ENCODE data around the gene KIF23.

KIF23 gene

DNA sequence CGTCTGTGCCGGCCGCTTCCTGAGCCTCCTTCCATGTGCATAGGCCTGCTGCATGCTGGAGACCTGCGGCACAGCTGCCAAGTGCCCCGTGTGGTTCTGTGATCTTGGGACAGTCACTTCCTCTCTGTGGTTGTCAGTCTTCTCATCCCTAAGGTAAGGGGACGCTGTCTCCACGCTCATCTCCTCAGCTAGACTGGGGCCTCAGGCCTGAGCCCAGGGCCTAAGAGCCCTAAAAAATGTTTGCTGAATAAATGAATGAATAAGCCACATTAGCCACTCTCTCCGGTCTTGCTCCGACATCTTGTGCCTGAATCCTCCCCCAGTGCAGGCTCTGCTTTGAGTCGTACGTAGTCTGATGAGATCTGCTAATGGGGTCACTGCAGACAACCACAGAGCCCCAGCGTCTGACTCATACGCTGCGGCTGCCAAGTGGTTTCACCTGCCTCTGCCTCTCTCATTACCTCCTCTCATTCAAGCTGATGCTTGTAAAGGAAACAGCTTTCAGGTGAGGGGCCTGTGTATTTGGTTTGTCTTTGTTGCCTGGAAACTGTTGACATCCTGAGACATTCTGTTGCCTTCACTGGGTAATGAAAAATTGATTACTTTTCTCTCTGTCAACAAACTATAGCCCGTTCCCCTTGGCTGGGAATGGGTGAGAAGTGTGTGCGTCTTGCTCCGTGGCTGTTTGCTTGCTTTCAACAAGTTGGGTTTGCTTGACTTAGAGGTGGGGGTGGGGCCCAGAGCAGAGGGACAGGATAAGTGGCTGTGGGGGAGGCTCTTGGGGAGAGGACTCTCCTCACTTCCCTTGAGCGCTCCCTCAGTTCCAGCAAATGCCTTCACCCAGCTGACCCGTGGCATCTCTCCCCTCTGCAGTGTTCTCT, 54.3 kb downstream of the KIF23 start:
- DNase-seq = peak; percentile 88

DNA sequence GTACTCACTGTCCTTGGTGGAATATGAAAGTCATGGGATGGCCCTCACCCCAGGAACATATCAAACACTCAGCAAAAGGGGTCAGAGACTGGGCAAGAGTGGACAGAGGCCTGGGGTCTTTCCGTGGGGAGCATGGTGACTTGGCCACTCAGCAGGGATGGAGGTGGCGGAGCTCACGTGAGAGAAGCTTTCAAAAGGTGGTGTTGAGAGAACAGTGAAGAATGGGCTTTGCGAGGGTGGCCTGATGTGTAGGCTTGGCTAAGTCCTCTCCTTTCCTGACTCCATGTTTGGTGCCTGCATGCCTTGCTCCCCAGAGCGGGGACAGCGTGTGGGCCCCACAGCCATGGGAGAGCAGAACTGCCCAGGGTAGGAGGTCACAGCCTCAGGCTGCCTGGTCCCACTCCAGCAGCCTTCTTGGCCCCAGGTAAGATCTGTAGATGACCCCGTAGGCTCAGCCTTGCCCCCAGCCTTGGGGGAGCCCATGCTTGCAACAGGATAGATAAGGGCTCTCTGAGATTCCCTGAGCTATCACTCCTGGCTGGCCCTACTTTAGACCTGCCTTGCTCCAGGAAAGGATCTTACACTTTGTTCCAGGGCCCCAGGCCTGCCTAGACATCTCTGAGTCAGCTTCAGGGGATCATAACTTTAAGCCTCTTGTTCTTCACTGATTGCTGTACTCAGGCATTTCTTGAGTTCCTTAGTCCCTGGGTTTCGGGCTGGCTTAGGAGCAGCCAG, 55.5 kb downstream of the KIF23 start:
- DNase-seq = no peak

DNA sequence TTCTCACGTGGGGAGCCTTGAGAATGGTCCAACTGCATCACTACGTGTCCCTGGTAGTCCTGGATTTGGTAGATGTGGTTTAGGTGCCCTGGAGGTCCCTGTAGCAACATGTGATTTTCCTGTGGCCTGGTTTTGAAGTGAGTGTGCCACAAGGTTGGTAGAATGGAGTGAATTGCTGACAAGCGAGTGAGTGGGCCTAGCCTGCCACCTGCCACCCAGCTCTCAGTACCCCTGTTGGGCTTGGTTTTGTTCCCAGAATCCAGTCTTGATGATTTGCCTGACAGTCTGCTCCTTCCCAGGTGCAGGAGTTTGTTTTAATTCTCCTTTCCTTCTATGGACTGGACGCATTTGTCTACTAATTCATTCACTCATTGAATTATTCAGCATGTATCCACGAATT, 57.9 kb downstream of the KIF23 start:
- DNase-seq = no peak

DNA sequence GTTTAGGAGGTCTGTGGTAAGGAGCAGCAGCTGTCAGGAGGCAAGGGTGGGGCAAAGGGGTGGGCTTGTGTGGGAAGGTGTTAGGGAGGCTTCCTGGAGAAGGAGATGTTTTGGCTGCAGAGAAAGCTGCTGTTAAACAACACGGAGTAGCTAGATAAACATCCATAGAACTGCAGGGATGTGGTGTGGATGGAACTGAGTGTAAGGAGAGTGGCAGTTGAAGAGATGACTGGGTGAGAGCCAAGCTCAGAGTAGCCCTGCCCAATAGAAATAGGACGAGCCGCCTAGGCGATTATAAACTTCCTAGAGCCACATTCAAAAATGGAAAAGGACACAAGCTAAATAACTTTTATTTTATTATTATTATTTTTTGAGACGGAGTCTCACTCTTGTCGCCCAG, 58.4 kb downstream of the KIF23 start:
- DNase-seq = no peak

DNA sequence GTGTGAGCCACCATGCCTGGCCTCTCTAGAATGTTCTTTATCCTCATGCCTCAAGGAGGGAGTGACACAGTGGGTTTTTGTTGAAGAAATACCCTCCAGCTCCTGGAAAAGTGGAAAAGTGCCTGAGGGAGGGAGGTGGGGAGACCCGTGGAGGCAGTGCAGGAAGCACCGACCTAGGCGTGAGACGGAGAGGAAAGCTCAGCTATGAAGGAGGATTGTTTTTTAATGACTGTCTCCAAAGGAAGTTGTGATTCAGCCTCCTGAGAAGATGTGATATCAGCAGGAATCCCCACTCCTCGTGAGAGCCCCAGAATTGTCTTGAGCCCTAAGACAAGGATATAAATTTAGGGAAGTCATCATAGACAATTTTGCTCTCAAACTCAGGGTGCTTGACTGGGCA, 60.1 kb downstream of the KIF23 start:
- DNase-seq = no peak

DNA sequence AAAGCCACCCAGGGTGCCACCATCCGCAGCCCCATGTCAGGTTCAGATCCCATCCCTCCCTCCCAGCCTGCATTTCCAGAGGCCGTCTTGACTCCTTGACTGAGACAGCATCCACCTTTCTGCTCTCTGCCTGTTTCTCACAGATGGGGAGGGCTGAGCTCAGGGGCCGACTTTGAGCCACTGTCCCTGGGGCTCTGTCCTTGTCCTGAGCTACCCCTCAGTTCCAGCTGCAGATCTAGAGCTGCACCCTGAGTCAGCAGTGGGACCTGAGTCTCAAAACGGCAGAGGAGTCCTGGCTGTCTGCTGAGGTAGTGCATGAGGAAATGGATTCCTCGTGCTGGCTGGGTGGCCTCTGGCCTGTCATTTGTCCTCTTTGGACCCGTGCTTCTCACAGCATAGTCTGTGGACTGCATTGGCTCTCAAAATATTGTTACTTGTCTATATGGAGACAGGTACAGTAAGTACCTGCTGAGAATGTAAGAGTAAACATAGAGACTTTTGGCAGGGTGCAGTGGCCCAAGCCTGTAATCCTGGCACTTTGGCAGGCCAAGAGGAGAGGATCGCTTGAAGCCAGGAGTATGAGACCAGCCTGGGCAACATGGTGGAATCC, 60.8 kb downstream of the KIF23 start:
- no peak for DNase-seq

DNA sequence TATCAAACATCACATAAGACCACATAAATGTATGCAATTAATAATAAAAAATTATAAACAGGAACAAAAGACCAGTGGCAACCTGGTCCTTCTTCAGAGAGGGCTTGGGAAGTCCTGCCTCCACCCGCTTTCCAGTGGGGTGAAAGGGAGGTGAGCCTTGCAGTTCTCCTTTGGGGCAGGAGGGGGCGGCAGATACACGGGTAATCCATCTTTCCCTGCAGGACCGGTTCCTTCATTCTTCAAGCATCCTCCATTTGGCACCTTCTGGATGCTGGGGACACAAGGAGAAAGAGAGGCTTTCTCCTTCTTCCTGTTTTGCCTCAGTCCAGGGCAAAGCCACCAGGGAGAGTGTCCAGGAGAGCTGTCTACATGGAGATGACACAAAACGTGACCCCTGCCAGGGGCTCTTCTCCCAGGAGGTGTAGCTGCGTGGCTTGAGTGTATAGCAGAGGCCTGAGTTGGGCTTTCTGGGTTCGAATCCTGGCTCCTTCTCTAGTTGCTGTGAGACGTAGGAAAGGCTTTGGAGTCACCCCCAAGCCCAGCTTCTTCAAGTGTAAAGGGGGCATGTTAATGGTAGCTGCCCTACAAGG, 61.7 kb downstream of the KIF23 start:
- peak; percentile 80 for DNase-seq

DNA sequence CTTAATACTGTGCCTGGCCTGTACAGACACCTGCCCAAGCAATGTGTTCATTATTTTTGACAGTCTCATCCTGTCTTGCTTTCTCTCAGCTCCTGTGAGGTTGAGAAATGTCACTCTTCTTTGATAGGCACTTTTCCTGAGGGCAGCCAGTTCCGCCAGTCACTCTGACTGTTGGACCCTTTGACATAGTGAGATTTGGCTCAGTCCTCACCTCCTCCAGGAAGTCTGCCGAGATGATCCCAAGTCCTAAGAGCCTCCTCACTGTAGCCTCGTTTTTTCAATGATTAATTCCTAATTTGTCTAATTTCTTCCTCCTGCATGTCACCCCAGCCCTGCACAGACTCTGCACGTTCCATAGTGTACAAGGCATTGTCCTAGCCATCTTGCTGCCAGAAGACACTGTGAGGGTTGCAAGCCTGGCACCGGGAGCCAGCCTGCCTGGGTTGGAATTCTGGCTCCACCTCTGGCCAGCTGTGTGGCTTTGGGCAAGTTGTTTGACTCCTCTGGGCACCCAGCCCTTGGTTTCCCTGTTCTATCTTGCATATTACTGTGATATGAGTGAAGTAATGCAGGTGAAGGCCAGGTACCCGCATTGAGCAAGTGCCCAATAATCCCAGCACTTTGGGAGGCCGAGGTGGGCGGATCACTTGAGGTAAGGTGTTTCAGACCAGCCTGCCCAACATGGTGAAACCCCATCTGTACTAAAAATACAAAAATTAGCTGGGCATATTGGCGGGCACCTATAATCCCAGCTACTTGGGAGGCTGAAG, 62.7 kb downstream of the KIF23 start:
- DNase-seq = no peak

DNA sequence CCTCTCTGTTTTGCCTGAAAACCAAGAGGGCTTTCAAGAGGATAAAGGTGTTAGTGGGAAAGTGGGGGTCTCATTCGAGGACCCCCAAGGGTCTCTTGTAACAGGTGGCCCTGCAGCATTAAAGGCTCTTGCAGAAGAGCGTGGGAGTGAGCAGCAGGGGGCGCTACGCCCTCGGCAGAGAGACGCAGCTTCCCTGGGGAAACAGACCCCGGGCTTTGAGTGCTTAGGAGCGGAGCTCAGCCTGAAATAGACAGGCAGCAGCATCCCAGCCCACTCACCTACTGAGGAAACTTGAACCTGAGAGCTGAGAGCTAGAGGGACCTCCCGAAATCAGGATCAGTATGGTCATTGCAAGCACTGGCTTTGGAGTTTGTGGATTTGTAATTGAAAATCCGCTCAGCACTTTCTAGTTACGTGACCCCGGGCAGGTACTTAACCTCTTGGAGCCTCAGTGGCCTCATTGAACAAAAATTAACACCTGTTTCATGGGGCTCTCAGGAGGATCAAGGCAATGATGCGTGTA, 64.2 kb downstream of the KIF23 start:
- DNase-seq = peak; percentile 70

DNA sequence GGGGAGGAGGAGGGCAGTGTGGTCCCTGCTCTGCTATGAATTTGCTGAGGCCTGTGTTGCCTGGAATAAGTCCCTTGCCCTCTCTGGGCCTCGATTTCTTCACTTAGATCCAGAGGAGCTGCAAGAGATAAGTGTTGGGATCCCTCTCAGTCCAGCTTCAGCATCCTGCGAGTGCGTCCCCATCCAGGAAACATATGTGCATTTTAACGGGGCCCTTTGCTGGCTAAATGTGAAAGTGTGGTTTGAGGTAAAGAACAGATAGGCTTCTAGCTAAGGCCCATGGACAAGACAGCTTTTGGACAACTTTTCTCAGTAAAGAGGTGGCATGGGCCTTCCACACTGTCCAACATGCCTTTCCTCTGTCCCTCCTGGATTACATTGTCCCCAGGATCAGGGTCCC, 64.9 kb downstream of the KIF23 start:
- no peak for DNase-seq

DNA sequence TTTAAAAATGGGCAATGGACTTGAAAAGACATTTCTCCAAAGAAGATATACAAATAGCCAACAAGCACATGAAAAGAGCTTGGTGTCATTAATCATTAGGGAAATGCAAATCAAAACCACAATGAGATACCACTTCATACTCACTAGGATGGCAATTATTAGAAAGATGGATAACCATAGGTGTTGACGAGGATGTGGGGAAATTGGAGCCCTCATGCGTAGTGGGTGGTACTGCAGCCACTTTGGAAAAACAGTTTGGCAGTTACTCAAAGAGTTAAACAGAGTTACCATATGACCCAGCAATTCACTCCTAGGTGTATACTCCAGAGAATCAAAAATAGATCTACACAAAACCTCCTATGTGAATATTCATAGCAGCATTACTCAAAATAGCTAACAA, 65.8 kb downstream of the KIF23 start:
- no peak for DNase-seq

DNA sequence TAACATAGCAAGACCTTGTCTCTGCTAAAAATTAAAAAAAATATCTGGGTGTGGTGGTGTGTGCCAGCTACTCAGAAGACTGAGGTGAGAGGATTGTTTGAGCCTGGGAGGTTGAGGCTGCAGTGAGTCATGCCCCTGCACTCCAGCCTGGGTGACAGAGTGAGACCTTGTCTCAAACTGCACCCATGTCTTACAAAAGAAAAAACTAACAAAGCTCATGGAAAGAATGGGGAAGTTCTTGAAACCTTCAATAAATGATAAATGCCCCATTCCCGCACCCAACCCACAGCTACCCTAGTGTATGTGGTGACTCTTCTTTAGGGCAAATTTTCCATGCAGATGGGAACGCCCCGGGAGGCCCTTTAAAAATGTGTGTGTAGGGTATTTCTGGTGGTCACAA, 66.8 kb downstream of the KIF23 start:
- peak; percentile 14 for DNase-seq

DNA sequence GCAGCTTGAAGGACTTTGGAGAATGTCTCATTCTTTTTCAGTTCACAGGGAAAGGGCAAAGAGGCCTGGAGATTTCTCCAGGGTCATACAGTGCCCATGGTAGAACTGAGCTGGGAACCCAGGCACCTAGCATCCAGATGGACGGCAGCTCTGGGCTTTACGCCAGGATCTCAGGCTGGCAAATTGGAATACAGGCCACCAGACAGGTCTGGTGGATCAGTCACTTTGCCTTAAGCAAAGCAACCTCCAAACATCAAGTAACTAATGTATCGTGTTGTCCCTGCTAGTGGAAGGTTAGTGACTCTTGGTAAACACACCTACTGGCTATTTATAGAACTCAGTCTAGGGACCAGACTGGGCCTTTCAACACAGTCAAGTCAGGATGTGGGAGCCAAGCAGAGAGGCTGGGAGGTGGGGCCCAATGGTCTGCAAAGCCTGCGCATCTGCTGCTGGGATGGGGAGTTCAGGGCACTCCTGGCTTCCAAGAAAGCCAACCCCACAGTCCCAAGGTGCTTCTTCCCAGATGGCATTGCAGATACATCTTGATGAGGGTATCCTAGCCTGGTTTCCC, 68.6 kb downstream of the KIF23 start:
- no peak for DNase-seq

DNA sequence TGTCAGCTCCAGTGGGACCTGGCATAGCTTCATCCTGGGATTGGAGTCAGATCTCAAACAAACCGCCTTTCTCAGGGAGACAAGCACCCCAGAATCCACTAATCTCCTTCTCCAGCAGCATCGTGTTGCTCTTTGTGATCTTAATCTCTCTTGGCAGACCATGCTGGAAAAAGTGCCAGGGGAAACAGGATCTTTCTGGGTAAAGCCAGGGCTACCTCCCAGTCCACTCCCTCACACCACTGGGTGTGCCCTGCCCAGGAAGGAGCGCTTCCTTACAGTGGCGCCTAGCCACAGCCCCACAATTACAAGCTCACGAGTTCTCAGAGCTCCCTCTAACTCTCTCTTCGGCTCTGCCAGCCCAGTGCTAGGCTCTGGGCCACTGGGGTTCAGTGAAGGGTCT, 70.7 kb downstream of the KIF23 start:
- no peak for DNase-seq

DNA sequence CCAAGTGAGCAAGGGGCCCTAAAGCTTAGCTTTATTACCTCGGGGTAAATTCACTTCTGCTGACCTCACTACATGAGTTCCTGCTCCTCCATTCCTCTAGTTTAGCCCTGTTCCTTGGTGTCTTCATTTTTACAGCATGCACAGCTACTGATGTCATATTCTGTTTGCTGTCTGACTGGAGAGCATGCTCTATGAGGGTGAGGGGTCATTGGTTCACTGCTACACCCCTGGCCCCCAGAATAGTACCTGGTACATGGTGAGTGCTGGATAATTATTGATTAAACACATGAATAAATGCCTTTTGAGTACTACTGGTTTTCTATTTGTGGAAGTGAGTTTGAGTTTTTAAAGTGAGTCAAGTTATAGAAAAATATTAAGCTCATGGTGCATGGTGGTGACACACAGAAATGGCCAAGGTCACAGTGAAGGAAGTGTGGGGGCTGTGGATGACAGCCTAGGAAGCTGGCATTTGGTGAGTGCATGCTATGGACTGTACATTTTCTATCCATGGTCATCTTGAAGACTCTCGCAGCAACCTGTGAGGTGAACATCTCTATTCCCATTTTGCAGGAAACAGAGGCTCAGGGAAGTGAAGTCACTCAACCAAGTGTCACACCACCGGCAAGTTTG, 72.4 kb downstream of the KIF23 start:
- no peak for DNase-seq

DNA sequence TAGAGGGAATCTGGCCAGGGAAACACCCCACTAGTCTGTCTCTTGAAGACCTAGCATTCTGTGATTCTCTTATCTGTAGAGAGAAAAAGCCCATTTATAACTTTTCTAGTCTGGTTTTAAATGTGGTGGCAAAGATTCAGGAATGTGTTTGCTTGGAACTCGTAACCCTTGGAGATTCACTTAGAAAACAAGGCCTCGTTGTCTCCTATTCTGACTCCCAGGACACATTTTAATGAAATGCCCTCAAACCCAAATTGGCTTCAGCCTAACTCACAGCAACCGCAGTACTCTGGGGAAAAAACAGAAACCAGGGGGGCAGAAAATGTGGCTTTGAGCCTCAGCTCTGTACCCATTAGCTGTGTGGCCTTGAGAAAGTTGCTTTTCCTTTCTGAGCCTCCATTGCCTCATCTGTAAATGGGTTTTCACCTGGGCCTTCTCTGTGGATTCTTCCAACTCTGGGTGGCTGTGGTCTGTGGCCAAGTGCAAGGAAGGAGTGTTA, 75.0 kb downstream of the KIF23 start:
- no peak for DNase-seq

DNA sequence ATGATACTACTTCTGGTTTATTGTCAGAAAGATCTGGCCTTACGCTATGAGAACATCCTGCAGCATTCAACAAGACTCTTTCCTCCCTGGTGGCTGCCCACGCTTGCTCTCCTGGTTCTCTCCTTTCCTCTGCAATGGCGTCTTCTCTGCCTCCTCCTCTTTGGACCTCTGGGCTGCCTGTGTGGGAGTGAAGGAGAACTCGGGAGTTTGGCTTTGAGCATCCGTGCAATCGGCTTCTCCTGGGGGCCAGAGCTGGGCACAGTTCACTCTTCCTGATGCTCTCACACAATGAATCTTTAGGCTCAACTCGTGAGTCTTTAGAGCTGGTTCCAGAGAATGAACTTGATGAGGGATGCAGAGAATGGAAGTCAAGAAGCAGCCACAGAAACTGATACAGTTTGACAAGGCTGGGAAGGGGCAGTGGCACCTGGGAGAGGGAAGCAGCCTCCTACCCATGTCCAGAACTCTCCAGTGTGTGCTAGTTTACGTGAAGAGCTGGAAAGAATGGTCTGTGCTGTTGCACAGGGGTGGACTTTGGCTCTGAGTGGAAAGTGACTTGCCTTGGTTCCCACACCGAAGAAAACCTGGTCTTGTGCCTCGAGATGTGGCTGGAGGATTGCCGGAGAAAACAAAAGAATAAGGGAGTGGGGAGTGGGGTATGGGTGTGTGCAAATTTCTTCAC, 76.3 kb downstream of the KIF23 start:
- DNase-seq = no peak

DNA sequence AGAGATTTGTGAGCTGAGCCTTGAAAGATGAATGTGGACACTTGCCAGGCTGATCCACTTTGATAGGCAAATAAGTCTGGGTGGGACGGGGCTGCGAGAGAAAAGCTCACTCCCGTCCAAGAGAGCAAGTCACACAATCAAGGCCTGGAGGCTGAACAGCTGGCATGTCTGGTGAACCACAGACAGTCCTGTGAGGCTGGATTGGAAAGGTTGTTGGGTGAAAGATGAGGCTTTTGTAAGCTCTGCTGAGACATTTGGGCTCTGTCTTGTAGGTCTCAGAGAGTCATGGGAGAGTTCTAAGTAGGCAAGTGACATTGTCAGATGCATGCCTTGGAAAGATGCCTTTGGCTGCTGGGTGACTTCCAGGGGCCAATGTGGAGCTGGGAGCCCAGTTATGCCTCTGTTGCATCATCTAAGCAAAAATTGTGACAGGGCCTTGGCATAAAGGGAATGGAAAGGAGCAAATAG, 76.9 kb downstream of the KIF23 start:
- DNase-seq = no peak

DNA sequence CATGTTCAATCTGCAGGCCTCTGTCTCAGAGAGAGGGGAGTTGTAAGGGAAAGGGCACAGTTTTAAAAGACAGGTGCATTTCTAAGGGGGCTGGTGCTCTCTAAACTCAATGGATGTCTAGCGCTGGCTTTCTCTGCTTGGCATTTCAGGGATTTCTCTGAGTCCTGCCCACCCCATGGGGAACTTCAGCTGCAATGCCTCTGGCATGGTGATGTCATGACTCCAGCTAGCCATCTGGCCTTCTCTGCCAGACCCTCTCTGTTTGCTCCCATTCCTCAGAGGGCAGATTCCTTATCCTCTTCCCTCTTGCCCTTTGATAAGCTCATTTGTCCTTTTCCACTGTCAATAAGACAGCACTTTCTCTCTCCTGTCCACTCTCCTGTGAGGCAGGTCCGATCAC, 79.3 kb downstream of the KIF23 start:
- DNase-seq = no peak

DNA sequence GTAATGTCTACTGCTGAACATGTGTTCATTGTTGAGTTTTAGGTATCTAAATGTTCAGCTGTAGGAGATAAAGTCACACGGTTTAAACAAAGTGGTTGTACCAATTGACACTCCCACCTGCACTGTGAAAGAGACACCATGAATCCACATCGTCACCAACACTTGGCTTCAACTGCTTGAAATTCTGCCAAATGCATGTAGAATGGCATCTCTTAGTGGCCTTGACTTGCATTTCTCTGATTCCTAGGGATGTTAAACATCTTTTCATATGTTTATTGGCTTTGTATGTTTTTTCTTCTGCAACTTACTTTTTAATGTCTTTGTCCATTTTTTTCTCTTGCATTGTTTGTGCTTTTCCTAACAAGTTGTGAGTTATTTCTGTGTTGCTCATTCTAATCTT, 81.9 kb downstream of the KIF23 start:
- no peak for DNase-seq

DNA sequence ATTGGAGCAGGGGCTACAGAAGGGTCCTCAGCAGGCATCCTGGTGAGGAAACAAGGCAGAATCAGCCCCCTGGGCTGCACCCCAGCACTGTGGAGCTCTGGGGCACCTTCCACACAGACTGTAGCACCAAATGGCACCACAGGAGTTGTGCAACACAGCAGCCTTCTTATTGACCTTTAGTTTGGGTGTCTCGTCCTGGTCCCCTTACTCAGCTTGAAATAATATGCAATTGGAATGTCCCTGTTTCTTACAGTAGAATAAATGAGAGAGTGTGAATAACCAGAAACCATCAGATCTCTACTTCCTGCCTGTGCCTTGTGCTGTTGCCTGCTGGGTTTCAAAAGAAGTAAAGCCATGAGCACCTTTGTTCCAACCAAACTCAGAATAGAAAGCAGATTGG, 82.9 kb downstream of the KIF23 start:
- no peak for DNase-seq
